HG03565 (cell line): ENCODE measurements around the gene HS3ST6.
"Not testable (repeated sequence)": the region's sequence is repeated elsewhere in the genome, so short reads cannot be mapped to it uniquely, and the experiment has no call there.

Source experiments
- ATAC-seq: cut with Tn5 transposase; IDR thresholded peaks from one replicate; pipeline ENCODE4 v1.9.1; 2021; ENCODE audit warnings: mild to moderate bottlenecking, moderate library complexity; ENCODE audit not compliant: unreplicated experiment

HS3ST6 gene

DNA sequence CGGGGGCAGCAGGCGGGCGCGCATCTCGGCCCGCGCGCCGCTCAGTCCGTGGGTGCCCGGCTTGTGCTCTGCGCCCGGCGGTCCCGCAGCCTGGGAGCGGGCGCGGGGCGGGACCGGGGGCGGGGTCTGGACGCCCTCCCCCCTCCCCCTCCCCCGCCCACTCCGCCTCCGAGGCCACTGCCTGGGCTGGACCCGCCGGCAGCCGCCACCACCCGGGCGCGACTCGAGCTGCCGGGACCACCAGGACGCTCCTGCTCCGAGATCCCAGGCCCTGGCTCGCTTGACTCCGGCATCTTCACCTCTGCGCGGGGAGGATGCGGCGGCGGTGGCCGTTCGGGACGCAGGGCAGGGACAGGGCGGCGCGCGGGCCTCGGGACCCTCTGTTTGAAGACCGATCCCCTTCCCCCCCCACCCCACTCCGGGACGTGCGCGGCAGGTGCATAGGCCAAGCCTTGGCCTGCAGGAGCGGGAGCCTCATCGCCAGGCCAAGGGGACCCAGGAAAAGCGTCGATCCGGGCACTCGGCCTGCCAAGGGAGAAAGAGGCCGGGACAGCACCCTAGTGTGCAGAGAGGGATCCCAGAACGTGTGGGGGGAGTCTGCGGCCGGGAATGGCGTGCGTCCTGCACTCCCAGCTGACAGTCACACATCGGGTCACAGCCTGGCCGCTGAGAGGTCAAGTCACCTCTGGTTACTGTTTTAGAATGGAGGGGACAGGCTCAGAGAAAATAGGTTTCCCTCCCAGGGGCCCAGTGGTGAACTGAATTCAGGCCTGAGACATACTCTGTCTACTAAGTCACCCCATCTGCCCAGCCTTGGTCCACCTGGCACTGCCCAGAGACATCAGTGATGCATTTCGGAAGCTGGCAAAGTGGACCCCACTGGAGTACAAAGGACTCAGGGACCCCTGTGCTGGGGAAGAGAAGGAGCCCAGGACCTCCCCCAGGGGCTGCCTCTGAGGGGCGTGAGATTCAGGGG, at the start of gene HS3ST6:
HS3ST6 (minus strand) TSS at position 65 of the 976 bp plus-strand sequence. CDS start 92 bp downstream, outside the sequence.
- ATAC-seq, result no peak

DNA sequence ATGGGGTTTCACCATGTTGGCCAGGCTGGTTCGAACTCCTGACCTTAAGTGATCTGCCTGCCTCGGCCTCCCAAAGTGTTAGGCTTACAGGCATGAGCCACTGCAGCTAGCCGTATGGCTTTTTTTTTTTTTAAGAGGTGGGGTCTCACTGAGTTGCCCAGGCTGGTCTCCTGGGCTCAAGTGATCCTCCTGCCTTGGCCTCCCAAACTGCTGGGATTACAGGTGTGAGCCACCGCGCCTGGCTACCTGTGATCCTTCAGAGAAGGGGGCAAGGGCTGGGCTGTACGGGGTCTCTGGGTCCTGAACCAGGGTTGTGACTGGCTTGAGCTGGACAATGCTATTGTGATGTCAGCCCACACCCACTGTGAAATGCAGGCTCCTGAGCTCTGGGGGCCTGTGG, 48.2 kb upstream of the HS3ST6 start, which contains the start of gene RNF151:
RNF151 (plus strand) TSS at position 397 of the 400 bp plus-strand sequence. CDS start 26 bp downstream, outside the sequence.
- no peak for ATAC-seq

DNA sequence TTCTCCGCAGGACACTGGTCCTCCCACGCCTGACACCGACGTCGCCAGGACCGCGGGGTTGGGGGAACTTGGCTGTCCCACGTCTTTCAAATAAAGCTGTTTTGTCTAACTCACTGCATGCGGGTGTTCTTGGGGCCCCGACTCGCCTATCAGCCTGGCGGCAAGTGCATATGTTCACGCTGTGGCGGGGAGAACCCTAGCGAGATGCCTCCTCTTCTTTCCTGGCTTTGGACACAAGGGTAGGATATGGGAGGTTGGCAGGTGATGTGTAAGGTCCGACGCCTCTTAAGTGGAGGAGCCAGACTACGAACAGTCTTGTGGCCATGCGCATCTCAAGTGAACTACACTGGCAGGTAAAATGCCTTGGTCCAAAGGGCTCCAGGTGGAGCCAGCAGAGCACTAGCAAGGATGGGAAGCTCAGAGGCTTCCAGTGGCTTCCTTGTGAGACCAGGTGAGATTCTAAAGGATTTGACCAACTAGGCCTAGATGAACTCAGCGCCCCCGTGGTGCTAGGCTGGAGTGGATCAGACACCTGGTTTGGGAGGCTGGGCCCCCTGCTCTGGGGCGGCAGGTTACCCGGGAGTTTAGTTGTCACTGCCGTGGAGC, 47.3 kb upstream of the HS3ST6 start:
- ATAC-seq, result no peak

DNA sequence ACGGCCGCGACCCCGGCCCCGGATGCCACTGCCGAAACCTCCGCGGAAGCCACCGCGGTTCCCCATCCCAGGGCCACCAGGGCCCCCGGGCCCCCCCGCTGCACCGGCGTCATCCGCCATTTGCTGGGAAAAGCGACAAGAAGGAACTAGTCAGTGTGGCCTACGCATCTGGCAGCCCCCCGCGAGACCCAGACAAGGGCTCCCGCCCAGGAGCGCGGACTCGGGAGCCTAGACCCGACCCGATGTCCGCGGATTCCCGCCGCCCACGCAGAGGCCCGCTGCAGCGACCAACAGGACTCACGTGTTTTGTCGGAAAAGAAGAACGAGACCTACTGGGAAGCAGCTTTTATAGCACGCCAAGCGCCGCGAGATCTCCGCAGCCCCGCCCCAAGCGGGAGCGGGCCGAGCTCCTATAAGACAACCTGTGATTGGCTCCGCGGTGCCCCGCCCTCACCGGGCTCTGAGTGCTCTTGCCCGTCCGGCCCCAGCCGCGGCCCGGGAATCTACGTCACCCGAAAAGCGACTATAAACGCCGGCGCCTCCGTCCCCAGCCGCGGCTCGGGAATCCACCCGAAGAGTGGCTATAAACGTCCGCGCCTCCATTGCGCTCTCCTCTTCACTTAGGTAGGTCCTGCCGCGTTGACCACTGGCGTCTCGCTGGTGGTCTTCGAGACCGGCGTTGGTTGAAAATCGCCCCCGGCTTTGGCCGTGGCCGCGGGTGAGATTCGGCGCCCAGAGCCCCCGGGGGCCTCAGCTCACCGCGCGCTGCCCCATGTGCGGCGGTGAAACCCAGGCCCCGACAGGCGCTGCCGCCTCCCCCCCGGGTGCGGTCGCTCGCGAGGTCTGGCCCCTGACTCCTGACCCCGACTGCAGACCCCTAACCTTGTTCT, 46.5 kb upstream of the HS3ST6 start, which contains the start of gene RPS2:
RPS2 (minus strand) TSS at position 321 of the 890 bp plus-strand sequence; CDS start at position 120, 201 bp downstream.
- peak; percentile 76 for ATAC-seq

DNA sequence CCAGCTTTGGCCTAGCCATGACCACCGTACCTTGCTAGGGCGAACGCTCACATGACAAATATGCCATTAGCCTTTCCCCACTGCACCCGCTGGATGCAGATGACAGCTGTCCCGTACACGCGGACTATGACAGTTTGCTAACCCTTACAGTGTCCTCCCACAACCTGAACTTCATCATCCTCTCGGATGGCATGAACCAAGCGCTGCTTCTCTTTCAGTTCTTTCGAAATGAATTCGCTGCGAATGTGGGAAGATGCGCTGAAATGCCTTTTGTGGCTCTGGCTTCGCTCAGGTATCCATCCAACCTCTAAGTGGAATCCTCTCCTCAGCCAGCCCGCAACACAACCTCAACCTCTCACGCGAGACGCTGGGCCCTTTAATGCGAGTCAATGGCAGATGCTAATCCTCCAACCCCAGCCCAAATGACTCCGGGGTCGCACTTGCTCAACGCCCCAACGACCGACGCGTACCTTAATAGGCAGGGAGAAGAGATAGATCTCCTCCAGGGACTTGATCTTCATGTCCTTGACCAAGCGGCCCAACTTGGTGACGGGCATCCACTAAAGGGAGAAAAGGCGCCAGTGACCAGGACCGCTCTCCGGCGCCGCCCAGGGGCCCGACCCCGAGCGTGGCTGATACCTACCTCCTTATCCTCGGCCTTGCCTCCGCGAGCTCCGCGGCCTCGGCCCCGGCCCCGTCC, 45.7 kb upstream of the HS3ST6 start:
- ATAC-seq, result no peak

DNA sequence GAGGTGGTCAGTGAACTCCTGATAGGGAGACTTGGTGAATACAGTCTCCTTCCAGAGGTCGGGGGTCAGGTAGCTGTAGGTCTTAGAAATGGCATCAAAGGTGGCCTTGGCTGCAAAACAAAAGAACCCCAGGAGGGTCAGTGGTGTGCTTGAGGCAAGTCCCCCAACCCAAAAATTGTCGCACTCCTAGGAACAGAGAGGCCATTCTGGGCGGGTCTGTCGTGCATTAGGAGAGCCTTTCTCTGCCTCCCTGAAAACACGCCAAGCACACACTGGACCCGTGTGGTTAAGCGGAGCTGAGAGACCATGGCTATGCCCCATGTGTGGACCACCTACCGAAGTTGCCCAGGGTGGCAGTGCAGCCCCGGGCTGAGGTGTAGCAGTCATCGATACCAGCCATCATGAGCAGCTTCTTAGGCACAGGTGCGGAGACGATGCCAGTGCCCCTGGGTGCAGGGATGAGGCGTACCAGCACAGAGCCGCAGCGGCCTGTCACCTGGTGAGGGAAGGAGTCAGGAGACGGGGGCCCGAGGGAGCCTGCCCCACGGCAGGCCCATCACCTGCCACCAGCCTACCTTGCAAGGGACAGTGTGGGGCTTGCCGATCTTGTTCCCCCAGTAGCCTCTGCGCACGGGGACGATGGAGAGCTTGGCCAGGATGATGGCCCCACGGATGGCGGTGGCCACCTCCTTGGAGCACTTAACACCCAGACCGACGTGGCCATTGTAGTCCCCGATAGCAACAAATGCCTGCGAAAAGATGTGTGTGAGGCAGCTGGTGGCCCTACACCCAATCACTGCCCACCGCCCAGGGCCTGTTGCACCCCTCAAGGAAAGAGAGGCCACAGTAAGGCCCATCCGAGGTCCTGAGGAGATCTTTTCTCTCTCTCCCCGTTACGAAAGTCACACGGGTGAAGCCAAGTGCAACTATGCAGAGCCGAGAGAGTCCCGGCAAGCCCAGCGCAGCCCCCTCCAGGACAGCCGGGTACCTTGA, 44.2 kb upstream of the HS3ST6 start:
- not testable (repeated sequence) for ATAC-seq

DNA sequence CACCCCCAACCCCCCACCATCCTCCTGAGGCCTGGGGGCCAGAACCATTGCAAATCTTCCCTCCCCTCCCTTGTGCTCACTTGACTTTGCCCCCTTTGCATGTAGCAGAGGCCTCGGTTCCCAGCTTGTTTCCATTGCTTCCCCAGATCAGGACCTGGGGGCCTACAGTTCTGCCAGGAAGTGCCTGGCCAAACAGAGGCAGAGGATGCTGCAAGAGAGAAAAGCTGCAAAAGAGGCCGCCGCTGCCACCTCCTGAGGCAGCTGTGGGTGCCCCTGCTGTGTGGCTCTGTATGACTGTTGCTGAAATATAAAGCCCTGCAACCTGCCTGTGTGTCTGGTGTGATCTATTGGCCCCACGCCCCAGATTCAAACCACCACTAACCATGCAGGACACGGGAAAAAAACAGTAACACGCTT, 43.4 kb upstream of the HS3ST6 start:
- no peak for ATAC-seq

DNA sequence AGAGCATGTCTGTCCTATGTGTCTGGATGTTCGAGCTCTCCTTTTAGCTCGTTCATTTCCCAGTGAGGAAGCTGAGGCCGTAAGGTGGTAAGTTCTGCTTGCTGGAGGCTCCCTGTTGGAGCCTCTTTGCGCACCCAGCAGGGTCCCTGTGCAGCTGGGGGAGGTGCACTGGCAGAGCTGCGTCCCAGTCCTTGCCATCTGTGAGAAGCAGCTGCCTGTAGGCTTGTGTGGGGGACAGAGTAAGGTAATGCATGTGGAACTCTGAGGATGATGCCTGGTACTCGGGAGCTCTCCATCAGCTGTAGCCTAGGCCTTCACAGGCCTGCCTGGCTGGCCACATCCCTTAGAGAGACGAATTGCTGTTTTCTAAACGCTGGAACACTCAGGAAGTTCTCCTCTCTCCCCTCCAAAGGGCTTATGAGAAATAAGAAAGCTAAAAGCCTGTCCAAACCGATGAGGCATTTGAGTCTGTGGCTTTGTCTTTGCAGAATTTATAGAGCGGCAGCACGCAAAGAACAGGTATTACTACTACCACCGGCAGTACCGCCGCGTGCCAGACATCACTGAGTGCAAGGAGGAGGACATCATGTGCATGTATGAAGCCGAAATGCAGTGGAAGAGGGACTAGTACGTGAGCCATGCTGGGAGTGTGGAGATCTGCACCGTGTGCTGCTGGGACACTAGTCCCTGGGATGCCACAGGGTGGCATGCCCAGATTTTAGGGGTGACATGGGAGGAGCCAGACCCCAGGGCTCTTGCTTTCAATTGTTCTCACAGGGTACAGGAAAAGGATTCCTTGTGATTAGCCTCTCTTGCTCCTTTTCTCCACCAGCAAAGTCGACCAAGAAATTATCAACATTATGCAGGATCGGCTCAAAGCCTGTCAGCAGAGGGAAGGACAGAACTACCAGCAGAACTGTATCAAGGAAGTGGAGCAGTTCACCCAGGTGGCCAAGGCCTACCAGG, 42.7 kb upstream of the HS3ST6 start:
- no peak for ATAC-seq

DNA sequence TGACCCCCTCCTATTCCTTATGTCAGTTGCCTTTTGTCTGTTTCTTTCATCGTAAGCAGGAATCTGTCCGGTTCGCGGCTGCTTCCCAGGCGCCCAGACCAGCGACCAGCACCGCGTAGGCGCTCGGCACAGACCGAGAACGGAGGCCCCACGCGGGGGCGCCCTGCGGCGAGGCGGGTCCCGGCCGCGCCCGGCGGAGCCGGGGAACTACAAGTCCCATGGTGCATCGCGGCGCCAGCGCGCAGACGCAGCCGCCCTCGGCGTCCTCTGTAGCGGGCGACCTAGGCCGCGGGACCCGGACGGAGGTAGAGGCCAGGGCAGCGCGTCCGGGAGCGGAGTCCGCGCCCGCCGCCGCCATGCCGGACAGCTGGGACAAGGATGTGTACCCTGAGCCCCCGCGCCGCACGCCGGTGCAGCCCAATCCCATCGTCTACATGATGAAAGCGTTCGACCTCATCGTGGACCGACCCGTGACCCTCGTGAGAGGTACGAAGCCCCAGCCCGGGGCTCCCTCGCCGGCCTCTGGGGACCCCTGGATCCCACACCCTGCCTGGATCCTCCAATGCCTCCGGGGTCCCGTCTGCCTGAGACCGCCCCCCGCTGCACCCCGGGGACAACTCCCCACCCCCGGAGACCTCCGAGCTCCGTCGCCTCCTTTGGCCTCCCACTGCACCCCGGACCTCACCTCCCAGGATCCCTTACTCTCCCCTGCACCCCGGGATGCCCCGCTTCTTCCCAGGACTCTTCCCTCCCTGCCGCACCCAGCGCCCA, 41.2 kb upstream of the HS3ST6 start, which contains the start of gene NDUFB10:
NDUFB10 (plus strand) TSS at position 270 of the 771 bp plus-strand sequence; CDS start at position 357, 87 bp downstream.
- ATAC-seq, result peak; percentile 75

DNA sequence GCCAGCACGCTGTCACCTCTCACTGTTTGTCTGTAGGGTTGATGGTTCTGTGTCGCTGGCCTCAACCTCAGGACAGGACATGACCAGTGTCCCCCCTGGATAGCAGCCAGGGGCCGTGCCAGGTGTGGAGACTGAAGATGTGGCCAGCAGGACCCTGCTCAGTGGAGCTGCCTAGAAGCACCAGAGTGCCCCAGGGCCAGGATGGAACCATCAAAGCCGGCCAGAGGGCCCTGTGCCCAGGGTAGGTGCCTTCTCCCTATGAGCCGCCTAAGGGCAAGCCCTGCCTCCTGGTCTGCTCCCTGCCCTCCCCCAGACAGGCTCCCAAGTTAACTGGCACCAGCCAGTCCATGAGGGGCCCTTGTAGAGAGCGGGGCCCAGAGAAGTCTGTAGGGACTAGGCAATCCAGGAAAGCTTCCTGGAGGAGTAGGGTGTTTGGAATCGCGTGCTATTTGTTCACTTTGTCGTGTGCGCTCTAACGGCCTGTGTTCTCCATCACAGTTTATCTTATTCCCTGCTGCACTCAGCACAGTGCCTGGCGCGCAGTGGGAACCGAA, 40.6 kb upstream of the HS3ST6 start:
- ATAC-seq, result no peak

DNA sequence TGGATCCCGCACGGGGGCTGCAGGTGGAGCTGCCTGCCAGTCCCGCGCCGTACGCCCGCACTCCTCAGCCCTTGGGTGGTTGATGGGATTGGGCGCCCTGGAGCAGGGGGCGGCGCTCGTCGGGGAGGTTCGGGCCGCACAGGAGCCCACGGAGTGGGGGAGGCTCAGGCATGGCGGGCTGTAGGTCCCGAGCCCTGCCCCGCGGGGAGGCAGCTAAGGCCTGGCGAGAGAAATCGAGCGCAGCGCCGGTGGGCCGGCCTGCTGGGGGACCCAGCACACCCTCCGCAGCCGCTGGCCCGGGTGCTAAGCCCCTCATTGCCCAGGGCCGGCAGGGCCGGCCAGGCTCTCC, 39.9 kb upstream of the HS3ST6 start:
- ATAC-seq, result not testable (repeated sequence)

DNA sequence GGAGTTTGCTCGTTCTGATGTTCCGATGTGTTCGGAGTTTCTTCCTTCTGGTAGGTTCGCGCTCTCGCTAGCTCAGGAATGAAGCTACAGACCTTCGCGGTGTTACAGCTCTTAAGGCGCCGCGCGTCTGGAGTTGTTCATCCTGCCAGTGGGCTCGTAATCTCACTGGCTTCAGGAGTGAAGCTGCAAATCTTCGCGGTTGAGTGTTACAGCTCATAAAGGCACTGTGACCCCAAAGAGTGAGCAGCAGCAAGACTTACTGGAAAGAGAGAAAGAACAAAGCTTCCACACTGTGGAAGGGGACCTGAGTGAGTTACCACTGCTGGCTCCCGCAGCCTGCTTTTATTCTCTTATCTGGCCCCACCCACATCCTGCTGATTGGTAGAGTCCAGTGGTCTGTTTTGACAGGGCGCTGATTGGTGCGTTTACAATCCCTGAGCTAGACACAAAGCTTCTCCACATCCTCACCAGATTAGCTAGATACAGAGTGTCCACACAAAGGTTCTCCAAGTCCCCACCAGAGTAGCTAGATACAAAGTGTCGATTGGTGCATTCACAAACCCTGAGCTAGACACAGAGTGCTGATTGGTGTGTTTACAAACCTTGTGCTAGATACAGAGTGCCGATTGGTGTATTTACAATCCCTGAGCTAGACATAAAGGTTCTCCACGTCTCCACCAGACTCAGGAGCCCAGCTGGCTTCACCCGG, 39.4 kb upstream of the HS3ST6 start:
- ATAC-seq, result not testable (repeated sequence)

DNA sequence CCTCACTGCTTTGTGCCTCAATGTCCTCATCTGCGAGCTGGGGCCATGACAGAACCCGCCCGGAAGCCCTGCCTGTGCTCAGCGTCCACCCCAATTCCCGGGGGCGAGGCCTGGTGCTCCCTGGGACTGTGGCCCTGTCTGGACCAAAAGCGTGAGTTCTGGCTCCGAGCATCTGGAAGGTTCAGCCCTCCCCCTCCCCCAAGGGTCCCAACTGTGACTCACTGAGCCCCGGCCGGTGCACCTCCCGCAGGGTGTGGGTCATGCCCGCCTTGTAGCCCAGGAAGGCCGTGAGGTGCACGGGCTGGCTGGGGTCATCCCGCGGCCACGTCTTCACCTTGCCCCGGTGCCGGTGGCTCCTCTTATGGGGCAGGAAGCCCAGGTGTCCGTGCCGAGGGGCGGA, 35.5 kb upstream of the HS3ST6 start:
- no peak for ATAC-seq

DNA sequence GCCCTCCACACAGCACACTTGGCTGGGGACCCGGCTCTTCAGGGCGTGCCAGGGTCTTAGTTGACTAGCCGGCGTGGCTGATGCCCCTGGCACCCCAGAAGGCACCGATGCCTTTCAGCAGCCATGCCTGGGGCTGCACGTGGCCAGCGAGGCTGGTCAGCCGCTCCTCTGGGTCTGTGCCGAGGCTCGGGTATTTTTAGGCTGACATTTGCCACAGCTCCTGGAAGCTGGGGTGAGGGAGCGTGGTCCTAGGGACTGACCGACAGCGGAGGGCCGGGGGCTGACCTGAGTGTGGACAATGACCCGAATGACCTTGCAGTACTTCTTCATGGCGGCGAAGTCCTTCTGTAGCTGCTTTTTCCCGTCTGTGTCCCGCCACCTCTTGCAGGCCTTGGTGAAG, 32.3 kb upstream of the HS3ST6 start:
- no peak for ATAC-seq

DNA sequence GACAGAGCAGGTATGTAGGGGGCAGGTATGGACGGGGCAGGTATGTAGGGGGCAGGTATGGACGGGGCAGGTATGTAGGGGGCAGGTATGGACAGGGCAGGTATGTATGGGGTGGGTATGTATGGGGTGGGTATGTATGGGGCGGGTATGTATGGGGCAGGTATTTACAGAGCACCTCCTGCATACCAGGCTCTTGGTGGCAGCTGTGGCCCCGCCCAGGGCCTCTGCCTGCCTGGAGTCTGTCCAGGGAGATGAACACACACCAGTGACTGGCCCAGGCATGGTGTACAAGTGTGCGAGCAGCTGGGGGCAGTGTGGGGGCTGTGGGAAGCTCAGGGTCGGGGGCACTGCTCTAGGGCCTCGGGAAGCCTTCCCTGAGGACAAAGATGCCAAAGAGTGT, 31.8 kb upstream of the HS3ST6 start:
- no peak for ATAC-seq

DNA sequence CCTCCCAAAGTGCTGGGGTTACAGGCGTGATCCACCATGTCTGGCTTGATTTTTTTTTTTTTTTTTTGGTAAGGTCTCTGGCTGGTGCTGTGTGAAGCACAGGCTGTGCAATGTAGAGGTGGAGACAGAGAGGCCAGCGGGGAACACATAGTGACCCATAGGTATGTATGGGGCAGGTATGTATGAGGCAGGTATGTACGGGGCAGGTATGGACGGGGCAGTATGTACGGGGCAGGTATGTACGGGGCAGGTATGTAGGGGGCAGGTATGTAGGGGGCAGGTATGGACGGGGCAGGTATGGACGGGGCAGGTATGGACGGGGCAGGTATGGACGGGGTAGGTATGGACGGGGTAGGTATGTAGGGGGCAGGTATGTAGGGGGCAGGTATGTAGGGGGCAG, 31.3 kb upstream of the HS3ST6 start:
- no peak for ATAC-seq
